GM21825 (cell line): ENCODE results near the gene LHFPL5.

Experiments used
- ATAC-seq: cut with Tn5 transposase; IDR thresholded peaks from one replicate; pipeline ENCODE4 v1.9.1; 2021; ENCODE audit warnings: mild to moderate bottlenecking, moderate library complexity; ENCODE audit not compliant: unreplicated experiment

Gene LHFPL5

DNA sequence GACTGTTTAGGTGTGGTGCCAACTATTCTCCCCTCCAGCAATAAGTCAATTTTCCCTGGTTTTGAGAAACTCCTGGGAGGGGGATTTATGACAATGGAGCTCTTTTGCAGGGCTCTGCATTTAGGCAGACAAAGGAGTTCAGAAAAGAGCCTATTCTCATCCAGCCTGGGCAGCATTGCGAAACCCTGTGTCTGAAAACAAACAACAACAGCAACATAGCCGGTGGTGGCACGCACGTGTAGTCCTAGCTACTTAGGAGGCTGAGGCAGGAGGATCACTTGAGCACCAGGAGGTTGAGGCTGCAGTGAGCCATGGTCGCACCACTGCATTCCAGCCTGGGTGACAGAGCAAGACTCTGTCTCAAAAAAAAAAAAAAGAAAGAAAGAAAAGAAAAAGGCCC is 14.5 kb upstream of the LHFPL5 start:
- ATAC-seq: no peak

- no peak for ATAC-seq
These were observed 10.4 kb upstream of the LHFPL5 start for GRCh38 chr6:35794536-35795452.

DNA sequence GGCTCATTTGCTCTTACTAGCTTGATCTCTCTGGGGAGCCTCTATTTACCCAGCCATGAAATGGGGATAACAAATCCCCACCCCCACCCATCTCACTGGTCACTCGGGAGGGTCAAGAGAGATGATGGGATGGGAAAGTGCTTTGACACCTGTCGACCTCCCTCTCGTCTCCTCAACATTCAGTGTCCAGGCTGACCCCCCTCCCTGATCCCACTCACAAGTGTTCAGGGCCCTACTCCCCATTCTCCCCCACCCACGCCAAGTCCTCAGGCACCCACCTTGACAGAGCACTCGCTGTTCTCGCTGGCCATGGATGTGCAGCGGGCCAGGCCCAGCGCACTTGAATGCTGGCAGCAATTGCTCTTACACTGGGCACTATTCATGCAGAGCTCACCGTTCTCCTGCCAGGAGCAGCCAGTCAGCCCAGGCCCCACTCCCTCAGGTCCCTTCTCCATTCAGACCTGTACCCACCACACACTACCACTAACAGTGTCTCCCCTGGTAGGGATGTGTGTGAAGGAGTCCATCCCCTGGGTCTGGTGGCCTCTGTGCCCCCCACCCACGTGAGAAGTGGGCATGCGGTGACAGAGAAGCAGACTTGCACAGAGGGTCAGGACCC is 9.6 kb upstream of the LHFPL5 start:
- ATAC-seq: no peak

GRCh38 chr6:35796236-35796635 is 8.9 kb upstream of the LHFPL5 start:
- ATAC-seq: no peak

GRCh38 chr6:35797837-35798526 is 7.2 kb upstream of the LHFPL5 start:
- no peak for ATAC-seq

GRCh38 chr6:35798706-35799105 is 6.4 kb upstream of the LHFPL5 start:
- no peak for ATAC-seq

- ATAC-seq: no peak
These were observed 4.0 kb upstream of the LHFPL5 start for GRCh38 chr6:35801148-35801547.

DNA sequence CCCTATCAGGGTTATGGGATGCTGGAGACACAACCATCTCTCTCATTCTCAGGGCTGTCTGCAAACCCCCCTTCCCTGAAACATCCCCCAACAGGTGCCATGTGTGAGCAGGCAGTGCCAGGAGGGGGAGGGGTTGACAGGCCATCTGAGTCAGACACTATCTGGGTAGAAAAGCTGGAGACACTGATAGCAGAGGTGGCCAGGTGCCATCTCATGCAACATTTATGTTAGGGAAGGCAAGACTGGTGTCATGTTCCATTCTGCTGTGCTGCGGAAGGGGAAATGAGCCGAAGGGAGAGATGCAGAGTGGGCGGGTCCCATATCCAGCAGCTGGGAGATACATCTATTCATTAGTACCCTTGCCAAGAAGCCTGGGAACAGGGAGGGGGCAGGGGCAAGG is 3.5 kb downstream of the LHFPL5 start:
- ATAC-seq: no peak

GRCh38 chr6:35809809-35810208 is 4.7 kb downstream of the LHFPL5 start:
- no peak for ATAC-seq

- no peak for ATAC-seq
These were observed 6.0 kb downstream of the LHFPL5 start for GRCh38 chr6:35810971-35811698.

GRCh38 chr6:35811699-35811995 is 6.5 kb downstream of the LHFPL5 start:
- no peak for ATAC-seq

DNA sequence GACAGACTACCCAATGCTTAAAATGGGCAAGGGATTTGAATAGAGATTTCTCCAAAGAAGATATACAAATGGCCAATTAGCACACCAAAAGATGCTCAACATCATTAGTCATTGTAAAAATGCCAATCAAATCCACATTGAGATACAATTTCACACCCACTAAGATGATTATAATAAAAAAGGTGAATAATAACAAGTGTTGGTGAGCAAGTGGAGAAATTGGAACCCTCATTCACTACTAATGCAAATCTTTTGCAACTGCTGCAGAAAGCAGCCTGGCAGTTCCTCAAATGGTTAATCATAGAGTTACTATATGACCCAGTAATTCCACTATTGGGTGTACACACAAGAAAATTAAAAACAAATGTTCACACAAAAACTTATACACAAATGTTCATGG is 12.4 kb downstream of the LHFPL5 start:
- no peak for ATAC-seq

DNA sequence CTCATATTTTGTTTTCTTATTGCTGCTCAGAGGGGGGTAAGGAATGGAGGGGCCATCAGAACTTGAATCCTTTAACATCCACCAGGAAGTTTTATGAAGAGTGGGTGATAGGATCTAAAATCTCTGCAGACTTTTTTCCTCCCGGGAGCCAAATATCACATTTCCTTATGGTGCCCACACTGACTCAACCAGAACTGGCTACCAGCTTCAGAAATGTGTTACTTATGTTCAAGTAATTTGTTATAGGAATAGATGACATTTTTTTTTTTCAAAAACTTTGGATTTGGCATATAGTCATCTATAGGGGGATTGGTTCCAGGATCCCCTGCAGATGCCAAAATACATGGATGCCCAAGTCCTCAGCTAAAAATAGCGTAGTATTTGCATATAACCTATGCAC is 18.4 kb downstream of the LHFPL5 start:
- ATAC-seq: no peak

DNA sequence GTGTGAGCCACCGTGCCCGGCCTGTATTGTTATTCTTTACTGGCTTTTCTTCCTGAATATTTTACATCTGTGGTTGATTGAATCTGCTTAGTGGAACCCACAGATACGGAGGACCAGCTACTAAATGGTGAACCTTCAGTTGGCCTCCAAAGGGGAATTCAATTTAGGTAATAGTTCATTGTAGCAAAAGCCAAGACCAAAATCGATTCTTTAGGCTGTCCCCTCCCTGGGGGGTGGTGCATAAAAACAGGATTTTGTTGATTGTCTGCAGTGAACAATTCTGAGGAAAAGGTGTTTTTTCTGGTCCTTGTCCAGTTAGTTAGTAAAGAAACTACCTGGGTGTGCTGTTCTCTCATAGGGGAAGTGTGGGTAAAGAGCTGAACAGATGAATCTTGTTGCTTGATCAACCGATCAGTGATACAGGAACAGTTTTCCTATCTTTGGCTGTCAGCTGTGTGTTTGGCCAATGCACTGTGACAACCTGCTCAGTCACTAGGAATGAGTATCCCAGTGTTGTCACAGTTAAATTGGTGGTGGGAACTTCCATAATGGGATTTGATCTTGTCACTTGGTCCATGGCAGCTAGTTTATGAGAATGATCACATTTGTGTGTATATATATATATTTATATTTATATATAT is 19.5 kb downstream of the LHFPL5 start:
- no peak for ATAC-seq

GRCh38 chr6:35829306-35829705 is 24.2 kb downstream of the LHFPL5 start:
- no peak for ATAC-seq

GRCh38 chr6:35831257-35832007 is 26.3 kb downstream of the LHFPL5 start:
- no peak for ATAC-seq

GRCh38 chr6:35833536-35833935 is 28.4 kb downstream of the LHFPL5 start:
- ATAC-seq: no peak

GRCh38 chr6:35839019-35839418 is 33.9 kb downstream of the LHFPL5 start:
- no peak for ATAC-seq

- no peak for ATAC-seq
These were observed 37.2 kb downstream of the LHFPL5 start for GRCh38 chr6:35842381-35842780.

- ATAC-seq: no peak
These were observed 39.1 kb downstream of the LHFPL5 start for GRCh38 chr6:35844290-35844689.
